Liver (tissue), 9 donors: Measurements from ENCODE around the gene VIPR2. TPM values are rescaled to one million over a fixed set of nuclear protein-coding genes. Genes with fewer than 3 reads are reported as not detected.

Experiments used
- DNase-seq: peaks from one replicate; pipeline ENCODE4 v3.0.0-alpha.2; 2017; ENCODE audit warnings: low spot score
- H3K27ac ChIP-seq, 2 donors: one replicate each; pipeline ENCODE4 v1.7.0; 2013; ENCODE audit warnings: inconsistent platforms in 2 of 2, low read length in 2 of 2, control low read depth in 1 of 2, low read depth in 1 of 2, mild to moderate bottlenecking in 1 of 2
- H3K27me3 ChIP-seq, 4 donors: one replicate each; pipeline versions ENCODE4 v1.6.1 to v1.7.0; 2013; ENCODE audit warnings: low read length in 3 of 4, inconsistent platforms in 1 of 4, mild to moderate bottlenecking in 1 of 4, moderate library complexity in 1 of 4; ENCODE audit not compliant: control insufficient read depth in 4 of 4, insufficient read depth in 4 of 4
- H3K36me3 ChIP-seq, 4 donors: one replicate each; pipeline versions ENCODE4 v1.6.1 to v1.7.0; 2013; ENCODE audit warnings: low read length in 3 of 4, mild to moderate bottlenecking in 3 of 4, low read depth in 1 of 4, moderate library complexity in 1 of 4; ENCODE audit not compliant: control insufficient read depth in 4 of 4, insufficient read depth in 3 of 4
- H3K4me1 ChIP-seq, 4 donors: one replicate each; pipeline versions ENCODE4 v1.6.1 to v1.7.0; 2013; ENCODE audit warnings: low read length in 3 of 4, mild to moderate bottlenecking in 3 of 4, moderate library complexity in 1 of 4; ENCODE audit not compliant: control insufficient read depth in 4 of 4, insufficient read depth in 4 of 4
- H3K4me3 ChIP-seq, 3 donors: one replicate each; pipeline versions ENCODE4 v1.6.1 to v1.7.0; 2013; ENCODE audit warnings: low read length in 3 of 3, control low read depth in 1 of 3, low read depth in 1 of 3, mild to moderate bottlenecking in 1 of 3
- H3K9ac ChIP-seq, 2 donors: one replicate each; pipeline ENCODE4 v1.7.0; 2013; ENCODE audit warnings: low read length in 2 of 2, mild to moderate bottlenecking in 2 of 2, moderate library complexity in 2 of 2, control low read depth in 1 of 2, low read depth in 1 of 2
- H3K9me3 ChIP-seq, 4 donors: one replicate each; pipeline versions ENCODE4 v1.6.1 to v1.7.0; 2013; ENCODE audit warnings: low read length in 3 of 4; ENCODE audit not compliant: control insufficient read depth in 4 of 4
- CTCF ChIP-seq: fragments of 150-350 bp; IDR thresholded peaks from 2 replicates; pipeline ENCODE4 v1.5.1; 2017; ENCODE audit warnings: improper control_type of control experiment, low read depth, low read length; ENCODE audit not compliant: missing input control
- EGR1 ChIP-seq, 2 donors: IDR thresholded peaks; 2 replicates each; pipeline ENCODE4 v1.6.1; 2016 to 2018; ENCODE audit warnings: antibody characterized with exemption in 2 of 2, low read depth in 2 of 2
- FOXA1 ChIP-seq: IDR thresholded peaks from 2 replicates; pipeline ENCODE4 v1.6.1; 2016; ENCODE audit warnings: antibody characterized with exemption
- FOXA2 ChIP-seq: IDR thresholded peaks from 2 replicates; pipeline ENCODE4 v1.6.1; 2016; ENCODE audit warnings: antibody characterized with exemption
- GABPA ChIP-seq, 2 donors: IDR thresholded peaks in 1 of 2; conservative IDR thresholded peaks in 1 of 2; 2 replicates each; pipeline ENCODE4 v1.6.1; 2016; ENCODE audit warnings: antibody characterized with exemption in 2 of 2, mild to moderate bottlenecking in 1 of 2, moderate library complexity in 1 of 2
- HNF4A ChIP-seq, 2 donors: conservative IDR thresholded peaks; 2 replicates each; pipeline ENCODE4 v1.6.1; 2016; ENCODE audit warnings: antibody characterized with exemption in 2 of 2, mild to moderate bottlenecking in 2 of 2
- HNF4G ChIP-seq: IDR thresholded peaks from 2 replicates; pipeline ENCODE4 v1.6.1; 2016; ENCODE audit warnings: antibody characterized with exemption
- JUND ChIP-seq, 2 donors: IDR thresholded peaks; 2 replicates each; pipeline ENCODE4 v1.6.1; 2016; ENCODE audit warnings: antibody characterized with exemption in 2 of 2
- MAX ChIP-seq: IDR thresholded peaks from 2 replicates; pipeline ENCODE4 v1.6.1; 2016; ENCODE audit warnings: antibody characterized with exemption
- NR2F2 ChIP-seq: IDR thresholded peaks from 2 replicates; pipeline ENCODE4 v1.6.1; 2016; ENCODE audit warnings: antibody characterized with exemption
- REST ChIP-seq: IDR thresholded peaks from 2 replicates; pipeline ENCODE4 v1.6.1; 2016; ENCODE audit warnings: antibody characterized with exemption, mild to moderate bottlenecking
- RXRA ChIP-seq, 2 donors: IDR thresholded peaks; 2 replicates each; pipeline ENCODE4 v1.6.1; 2017 to 2018; ENCODE audit warnings: antibody characterized with exemption in 2 of 2, mild to moderate bottlenecking in 1 of 2
- SP1 ChIP-seq: IDR thresholded peaks from 2 replicates; pipeline ENCODE4 v1.6.1; 2018; ENCODE audit warnings: antibody characterized with exemption, mild to moderate bottlenecking
- YY1 ChIP-seq: IDR thresholded peaks from 2 replicates; pipeline ENCODE4 v1.6.1; 2016; ENCODE audit warnings: antibody characterized with exemption, mild to moderate bottlenecking
- ZBTB33 ChIP-seq: IDR thresholded peaks from 2 replicates; pipeline ENCODE4 v1.6.1; 2016; ENCODE audit warnings: antibody characterized with exemption
- WGBS: extraction: QIAGEN DNeasy Blood & Tissue Kit; methylation state at CpG from one replicate; pipeline ENCODE4 v1.1.7; 2013; 5-methylcytosine and 5-hydroxymethylcytosine counted together
- polyA plus RNA-seq, 2 donors: library from polyadenylated mRNA; stranded (reverse) in 1 of 2; unstranded in 1 of 2; fragments of 200-250 nt in 1 of 2; fragments of >200 nt in 1 of 2; fragmentation: Nextera tagmentation in 1 of 2; extraction: Ambion mirVana in 1 of 2; gene quantifications; one replicate each; pipeline versions ENCODE4 v1.2.1 to v1.2.3, GENCODE V29; 2013 to 2015
- total RNA-seq, 2 donors: library from RNA; depleted of rRNA; stranded (reverse); fragments of >200 nt; gene quantifications; one replicate each; pipeline ENCODE4 v1.2.3, GENCODE V29; 2014
- donor health status: healthy.
- donor health status: healthy.
- donor health status: healthy.
- donor health status: healthy.
- donor health status: healthy.

The VIPR2 gene
- total and polyA plus RNA-seq, 4 donors, result 0.05 to 0.17 (median 0.10) TPM; not detected in 1

GRCh38 chr7:158997110-158997453, 147.6 kb downstream of the VIPR2 start (continued):
- TF ChIP-seq MAX (no peak), YY1 (no peak), HNF4G (no peak), EGR1 (IDR thresholded peaks at IDR 0.05; ENCODE audit: low read depth in 2 of 2) (no peak)

- WGBS, result 70% methylated on average over 47 of the region's 47 CpGs
- Histone ChIP-seq H3K4me3 (no peak overlapping the region), H3K27me3 (peaks cover 0 to 6% (median under 1%) of the 10 kb centered on the region in 4 donors), H3K9ac (no peak overlapping the region), H3K36me3 (no peaks in the 10 kb centered on the region), H3K27ac (no peak overlapping the region), H3K9me3 (peaks cover 0 to 9% (median 4%) of the 10 kb centered on the region in 4 donors), H3K4me1 (no peaks in the 10 kb centered on the region)
- DNase-seq, result no peak
- TF ChIP-seq ZBTB33 (no peak), GABPA (IDR thresholded peaks at IDR 0.05 in 1 of 2, conservative IDR thresholded peaks at IDR 0.05 in 1 of 2) (no peak), NR2F2 (no peak), FOXA1 (no peak), FOXA2 (no peak), HNF4A (conservative IDR thresholded peaks at IDR 0.05) (no peak), RXRA (IDR thresholded peaks at IDR 0.05) (no peak), SP1 (no peak), HNF4G (no peak), EGR1 (IDR thresholded peaks at IDR 0.05; ENCODE audit: low read depth in 2 of 2) (no peak), REST (no peak), JUND (IDR thresholded peaks at IDR 0.05) (no peak), CTCF (no peak)
Measured at GRCh38 chr7:158996214-158997109, 148.2 kb downstream of the VIPR2 start.
